Measurements from ENCODE around the gene SNX14.
"Not testable (repeated sequence)": the region's sequence is repeated elsewhere in the genome, so short reads cannot be mapped to it uniquely, and the experiment has no call there.

SNX14 gene

GRCh38 chr6:85581572-85581971 lies 12.1 kb downstream of the SNX14 start:
- DNase-seq, result no peak

DNA sequence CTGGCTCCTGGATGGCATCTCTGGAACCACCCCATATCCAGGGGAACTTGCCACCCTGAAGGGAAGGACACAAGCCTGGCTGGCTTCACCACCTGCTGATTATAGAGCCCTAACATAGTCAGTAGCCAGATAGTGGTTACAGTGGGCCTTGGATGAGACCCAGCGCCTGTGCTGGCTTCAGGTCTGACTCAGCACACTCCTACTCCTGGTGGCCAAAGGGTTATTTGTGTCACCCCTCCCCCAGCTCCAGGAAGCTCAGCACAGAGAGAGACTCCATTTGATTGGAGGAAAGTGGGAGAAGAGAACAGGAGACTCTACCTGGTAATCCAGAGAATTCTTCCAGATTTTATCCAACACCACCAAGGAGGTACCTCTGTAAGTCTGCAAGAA lies 12.8 kb downstream of the SNX14 start:
- no peak for DNase-seq

DNA sequence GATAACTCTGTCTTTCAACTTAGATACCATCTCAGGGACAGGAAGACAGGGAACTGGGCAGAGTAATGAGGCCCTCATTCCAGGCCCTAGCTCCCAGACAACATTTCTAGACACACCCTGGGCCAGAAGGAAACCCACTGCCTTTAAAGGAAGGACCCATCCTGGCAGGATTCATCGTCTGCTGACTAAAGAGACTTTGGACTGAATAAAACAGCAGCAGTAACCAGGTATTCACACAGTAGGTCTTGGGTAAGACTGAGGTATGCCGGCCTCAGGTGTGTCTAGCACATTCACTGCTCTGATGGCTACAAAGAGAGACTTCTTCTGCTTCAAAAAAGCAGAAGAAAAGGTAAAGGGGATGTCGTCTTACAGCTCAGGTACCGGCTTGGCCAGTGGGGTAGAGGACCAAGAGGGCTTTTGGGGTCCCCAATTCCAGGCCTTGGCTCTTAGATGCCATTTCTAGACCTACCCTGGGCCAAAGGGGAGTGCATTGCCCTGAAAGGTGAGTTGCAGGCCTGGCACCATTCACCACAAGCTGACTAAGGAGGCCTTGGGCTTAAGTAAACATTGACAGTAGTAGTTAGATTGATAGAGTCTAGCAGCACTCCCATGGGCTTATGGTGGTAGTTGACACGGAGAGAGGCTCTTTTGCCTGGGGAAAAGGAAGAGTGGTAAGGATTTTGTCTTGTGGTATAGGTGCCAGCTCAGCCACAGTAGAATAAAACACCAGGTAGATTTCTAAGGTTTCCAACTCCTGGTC lies 13.4 kb downstream of the SNX14 start:
- DNase-seq, result no peak

DNA sequence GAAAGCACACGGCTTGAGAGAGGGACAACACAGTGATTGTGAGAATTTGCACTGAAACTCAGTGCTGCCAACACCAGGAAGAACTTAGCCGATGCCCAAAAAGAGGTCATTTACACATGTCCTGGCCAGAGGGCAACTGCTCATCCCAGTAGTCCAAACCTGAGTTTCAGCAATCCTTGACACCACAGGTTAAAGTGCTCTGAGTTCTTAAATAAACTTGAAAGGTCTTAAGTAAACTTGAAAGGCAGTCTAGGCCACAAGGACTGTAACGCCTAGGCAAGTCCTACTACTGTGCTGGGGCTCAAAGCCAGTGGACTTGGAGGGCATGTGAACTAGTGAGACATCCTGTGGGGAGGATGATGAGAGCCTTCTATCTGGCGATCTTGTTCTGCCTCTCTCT lies 14.1 kb downstream of the SNX14 start:
- no peak for DNase-seq

DNA sequence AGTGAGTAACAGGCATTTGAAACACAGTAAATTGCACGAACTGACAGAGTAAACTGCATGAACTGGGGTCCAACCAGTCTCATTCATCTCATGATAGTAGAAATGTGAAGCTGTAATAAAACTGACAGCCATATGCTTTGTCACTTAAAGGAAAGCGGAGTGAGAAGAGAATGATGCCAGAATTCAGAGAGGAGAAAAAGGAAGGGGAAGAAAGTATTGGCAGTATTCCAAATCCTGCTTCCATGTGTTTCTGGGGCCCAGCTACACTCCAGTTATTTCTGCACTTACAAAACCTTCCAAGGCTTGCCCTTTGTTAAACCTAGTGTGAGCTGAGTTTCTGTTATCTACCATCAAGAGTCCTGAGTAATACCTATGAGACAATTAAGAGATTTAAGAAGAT lies 17.2 kb downstream of the SNX14 start:
- no peak for DNase-seq

- DNase-seq, result no peak
Measured at GRCh38 chr6:85574932-85575598, 18.6 kb downstream of the SNX14 start.

- no peak for DNase-seq
Measured at GRCh38 chr6:85569323-85569722, 24.3 kb downstream of the SNX14 start.

GRCh38 chr6:85568411-85568810 lies 25.2 kb downstream of the SNX14 start:
- DNase-seq, result no peak

DNA sequence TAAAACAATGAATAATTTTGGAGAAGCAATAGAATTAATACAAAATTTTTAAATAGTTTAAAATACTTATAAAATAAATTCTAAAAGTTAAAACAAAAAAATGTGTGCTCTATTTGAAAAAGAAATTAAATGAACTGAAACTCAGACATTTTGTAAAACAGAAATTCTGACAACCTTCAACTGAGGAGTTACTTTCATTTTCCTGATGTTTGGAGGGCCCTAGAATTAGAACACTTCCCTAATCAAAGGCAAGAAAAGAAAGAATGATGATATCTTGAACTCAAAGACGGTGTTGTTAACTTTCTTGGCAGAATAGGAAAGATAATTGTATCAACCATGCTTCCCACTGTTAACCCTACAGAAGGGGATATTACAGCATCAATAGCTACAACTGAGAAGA lies 27.9 kb downstream of the SNX14 start:
- DNase-seq, result no peak

- DNase-seq, result not testable (repeated sequence)
Measured at GRCh38 chr6:85564223-85564622, 29.4 kb downstream of the SNX14 start.

GRCh38 chr6:85561750-85562357 lies 31.8 kb downstream of the SNX14 start:
- no peak for DNase-seq

DNA sequence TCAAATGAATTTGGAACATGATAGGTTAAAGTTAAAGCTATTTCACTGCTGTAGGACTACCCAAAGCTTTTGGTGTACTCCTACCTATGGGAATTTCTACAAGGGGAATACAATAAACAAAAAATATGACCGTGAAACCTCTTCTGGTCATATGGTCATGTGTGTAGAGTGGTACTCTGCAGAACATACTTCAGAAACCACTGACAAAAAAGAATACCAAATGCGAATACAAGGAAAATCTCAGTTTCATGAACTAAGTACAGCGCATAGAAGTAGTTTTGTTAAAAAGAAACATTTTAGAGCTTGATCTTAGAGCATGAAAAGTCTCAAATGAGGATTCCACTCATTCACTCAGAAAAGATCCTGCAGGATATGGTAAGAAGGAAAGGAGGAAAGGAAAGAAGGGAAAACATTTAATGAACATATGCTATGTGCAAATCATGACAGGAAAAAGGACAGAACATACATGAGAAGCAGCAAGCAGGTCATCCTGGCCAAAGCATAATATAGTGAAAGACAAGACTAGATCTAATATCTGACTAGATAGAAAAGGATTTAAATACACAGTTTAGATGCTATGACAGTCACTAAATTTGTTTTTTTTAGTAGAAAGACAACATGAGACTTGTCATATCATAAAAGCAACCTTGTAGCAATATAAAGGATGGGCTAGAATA lies 36.5 kb downstream of the SNX14 start:
- no peak for DNase-seq

GRCh38 chr6:85552652-85553051 lies 41.0 kb downstream of the SNX14 start:
- no peak for DNase-seq

DNA sequence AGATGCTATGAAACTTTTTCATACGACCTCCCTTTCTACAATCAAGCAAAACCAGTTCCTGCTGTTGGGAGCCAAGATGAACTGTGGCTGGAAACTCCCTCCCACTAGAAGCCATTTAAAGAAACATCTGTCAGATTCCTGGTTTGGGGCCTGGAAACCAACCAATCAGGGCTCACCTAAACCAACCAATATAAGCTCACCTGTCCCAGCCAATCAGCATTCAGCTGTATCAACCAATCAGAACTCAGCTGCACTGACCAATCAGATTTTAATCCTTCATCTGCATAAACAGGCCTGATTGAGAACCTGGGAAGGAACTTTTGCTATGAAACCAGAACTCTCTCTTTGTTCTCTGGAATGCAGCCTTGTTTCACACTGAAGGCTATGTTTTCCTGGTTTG lies 42.4 kb downstream of the SNX14 start:
- no peak for DNase-seq

- DNase-seq, result no peak
Measured at GRCh38 chr6:85547719-85548118, 45.9 kb downstream of the SNX14 start.

DNA sequence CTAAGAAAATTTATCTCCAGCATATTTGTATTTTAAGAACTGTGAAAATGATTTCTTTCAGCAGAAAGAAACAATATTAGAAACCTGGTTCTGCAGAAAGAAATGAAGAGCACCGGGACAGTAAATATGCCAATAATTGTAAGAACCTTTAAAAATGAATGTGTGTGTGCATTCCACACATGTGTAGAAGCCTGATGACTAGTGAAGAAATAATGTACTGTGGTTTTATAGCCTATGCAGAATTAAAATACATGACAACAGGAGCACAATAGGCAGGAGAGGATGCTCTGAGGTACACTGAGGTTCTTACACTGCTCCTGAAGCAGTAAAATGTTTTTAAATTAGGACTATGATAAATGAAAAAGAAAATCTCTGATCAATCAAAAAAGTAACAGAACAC lies 48.9 kb downstream of the SNX14 start:
- DNase-seq, result no peak

GRCh38 chr6:85537055-85537494 lies 56.6 kb downstream of the SNX14 start:
- no peak for DNase-seq

DNA sequence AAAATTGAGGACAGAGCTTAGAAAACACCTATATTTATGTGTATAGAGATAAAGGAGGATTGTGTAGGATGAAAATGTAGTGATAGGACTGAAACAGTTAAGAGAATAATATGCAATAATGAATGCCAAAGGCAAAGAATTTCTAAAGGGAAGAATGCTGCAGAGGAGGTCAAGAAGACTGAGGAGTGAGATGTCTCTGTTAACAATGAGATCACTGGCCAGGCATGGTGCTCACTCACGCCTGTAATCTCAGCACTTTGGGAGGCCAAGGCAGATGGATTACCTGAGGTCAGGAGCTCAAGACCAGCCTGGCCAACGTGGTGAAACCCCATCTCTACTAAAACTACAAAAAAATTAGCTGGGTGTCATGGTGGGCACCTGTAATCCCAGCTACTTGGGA lies 69.4 kb downstream of the SNX14 start:
- not testable (repeated sequence) for DNase-seq

GRCh38 chr6:85516168-85516567 lies 77.5 kb downstream of the SNX14 start:
- DNase-seq, result no peak

GRCh38 chr6:85506441-85507093 lies 87.1 kb downstream of the SNX14 start:
- DNase-seq, result no peak

DNA sequence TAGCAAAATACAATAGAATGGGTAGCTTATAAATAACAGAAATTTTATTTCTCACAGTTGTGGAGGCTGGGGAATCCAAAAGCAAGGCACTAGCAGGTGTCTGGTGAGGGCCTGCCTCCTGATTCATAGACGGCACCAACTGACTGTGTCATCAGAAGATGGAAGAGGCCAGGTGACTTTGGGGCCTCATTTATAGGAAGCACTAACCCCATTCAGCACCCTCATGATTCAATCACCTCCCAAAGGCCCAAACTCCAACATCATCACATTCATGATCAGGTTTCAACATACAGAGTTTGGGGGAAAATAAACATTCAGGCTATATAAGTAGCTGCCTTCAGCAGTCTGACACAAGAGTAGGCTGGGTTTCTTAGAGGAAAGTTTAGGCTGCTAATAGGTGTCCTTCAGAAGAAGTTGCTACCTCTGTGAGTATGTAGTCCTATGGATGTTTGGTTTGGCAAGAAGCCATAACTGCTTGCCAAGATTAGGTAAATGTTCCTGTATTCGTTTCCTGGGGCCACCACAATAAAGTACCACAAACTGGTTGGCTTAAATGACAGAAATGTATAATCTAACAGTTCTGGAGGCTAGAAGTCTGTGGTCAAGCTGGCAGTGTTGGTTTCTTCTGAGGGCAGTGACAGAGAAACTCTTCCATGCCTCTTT lies 94.9 kb downstream of the SNX14 start:
- DNase-seq, result no peak

GRCh38 chr6:85496856-85497255 lies 96.8 kb downstream of the SNX14 start:
- DNase-seq, result no peak

All from NK-92 treated with Interleukin-12 subunit alpha and Interleukin-12 subunit beta, amount 100 ng/mL, for 24 hours (cell line).